ENCODE results near the gene CRYGN.

- TF ChIP-seq CTCF (IDR thresholded peaks at IDR 0.05; ENCODE audit: low read length) (no peak), EZH2 (optimal IDR thresholded peaks at IDR 0.05; ENCODE audit: low read depth, low read length) (no peak), EZH2phosphoT487 (IDR thresholded peaks at IDR 0.05; ENCODE audit: low read length) (no peak)
These were observed 15.7 kb upstream of the CRYGN start for GRCh38 chr7:151455690-151456089.

Data from MM.1S (cell line).